Measurements from ENCODE around the gene OR8D2. TPM values are rescaled to one million over a fixed set of nuclear protein-coding genes. Genes with fewer than 3 reads are reported as not detected.

OR8D2 gene
- total RNA-seq, 2 experiments from 2014 or later = not detected

DNA sequence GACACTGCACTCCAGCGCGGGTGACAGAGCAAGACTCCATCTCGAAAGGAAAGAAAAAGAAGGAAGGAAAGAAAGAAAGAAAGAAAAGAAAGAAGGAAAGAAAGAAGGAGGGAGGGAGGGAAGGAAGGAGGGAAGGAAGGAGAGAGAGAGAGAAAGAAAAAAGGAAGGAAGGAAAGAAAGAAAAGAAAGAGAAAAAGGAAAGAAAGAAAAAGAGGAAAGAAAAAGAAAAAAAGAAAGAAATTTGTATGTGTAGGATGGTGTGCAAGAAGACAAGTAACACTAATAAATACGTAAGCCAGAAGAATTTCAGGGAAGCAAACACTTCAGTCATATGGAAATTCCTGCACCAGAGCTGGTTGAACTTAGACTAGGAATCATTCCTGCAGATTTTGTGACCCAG is 6.9 kb downstream of the OR8D2 start:
- Mint-ChIP-seq H3K9me3 (no peaks in the 10 kb centered on the region), H3K27me3 (peaks cover 3% of the 10 kb centered on the region), H3K4me3 (no peak overlapping the region), H3K27ac (no peak overlapping the region), H3K4me1 (ENCODE audit: low read depth) (no peaks in the 10 kb centered on the region), H3K36me3 (ENCODE audit: low read depth) (no peaks in the 10 kb centered on the region)
- Histone ChIP-seq H3K4me1 (ENCODE audit: insufficient read depth, low read length) (no peaks in the 10 kb centered on the region), H3K27ac (ENCODE audit: low read depth in 1 of 2, low read length in 2 of 2) (no peak overlapping the region), H3K27me3 (ENCODE audit: control insufficient read depth in 1 of 2, insufficient read depth in 2 of 2, low read length in 2 of 2) (no peaks in the 10 kb centered on the region), H3K36me3 (ENCODE audit: insufficient read depth, low read length) (no peaks in the 10 kb centered on the region), H3K9me3 (ENCODE audit: control insufficient read depth in 1 of 2, insufficient read depth in 1 of 2, low read length in 2 of 2) (no peaks in the 10 kb centered on the region), H3K4me3 (ENCODE audit: low read length) (no peak overlapping the region)
- no peak for ATAC-seq (ENCODE audit: poor library complexity)
- intact Hi-C loops (cut with DNase I, micrococcal nuclease) = no loop called here
- no peak for DNase-seq
- POLR2A ChIA-PET = no interaction called here
- CTCF ChIA-PET = no interaction called here
- TF ChIP-seq, protein P1, sequence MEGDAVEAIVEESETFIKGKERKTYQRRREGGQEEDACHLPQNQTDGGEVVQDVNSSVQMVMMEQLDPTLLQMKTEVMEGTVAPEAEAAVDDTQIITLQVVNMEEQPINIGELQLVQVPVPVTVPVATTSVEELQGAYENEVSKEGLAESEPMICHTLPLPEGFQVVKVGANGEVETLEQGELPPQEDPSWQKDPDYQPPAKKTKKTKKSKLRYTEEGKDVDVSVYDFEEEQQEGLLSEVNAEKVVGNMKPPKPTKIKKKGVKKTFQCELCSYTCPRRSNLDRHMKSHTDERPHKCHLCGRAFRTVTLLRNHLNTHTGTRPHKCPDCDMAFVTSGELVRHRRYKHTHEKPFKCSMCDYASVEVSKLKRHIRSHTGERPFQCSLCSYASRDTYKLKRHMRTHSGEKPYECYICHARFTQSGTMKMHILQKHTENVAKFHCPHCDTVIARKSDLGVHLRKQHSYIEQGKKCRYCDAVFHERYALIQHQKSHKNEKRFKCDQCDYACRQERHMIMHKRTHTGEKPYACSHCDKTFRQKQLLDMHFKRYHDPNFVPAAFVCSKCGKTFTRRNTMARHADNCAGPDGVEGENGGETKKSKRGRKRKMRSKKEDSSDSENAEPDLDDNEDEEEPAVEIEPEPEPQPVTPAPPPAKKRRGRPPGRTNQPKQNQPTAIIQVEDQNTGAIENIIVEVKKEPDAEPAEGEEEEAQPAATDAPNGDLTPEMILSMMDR (IDR thresholded peaks at IDR 0.05) = no peak

DNA sequence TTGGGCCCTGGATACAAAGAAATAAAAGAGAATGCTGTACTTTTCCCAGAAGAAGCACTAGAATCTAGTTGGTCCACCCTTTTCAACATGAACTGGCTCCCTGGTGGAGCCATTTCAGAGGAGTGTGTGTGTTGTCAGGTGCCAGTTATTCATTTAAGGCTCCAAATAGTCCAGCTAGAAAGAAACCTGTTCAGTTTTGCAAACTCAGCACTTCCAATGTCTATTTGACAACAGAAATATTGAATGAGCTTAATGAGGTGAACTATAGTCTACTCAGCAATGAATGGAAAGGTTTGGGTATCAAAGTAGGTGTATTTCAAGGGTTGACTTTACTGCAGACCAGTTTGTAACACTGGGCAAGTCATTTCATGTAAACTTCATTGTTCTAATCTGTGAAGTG is 8.3 kb downstream of the OR8D2 start:
- no peaks in the 10 kb centered on the region for H3K4me1 Mint-ChIP-seq (ENCODE audit: low read depth)
- no peak overlapping the region for H3K27ac ChIP-seq (ENCODE audit: low read depth in 1 of 2, low read length in 2 of 2)
- H3K4me3 ChIP-seq (ENCODE audit: low read length) = no peak overlapping the region
- H3K4me1 ChIP-seq (ENCODE audit: insufficient read depth, low read length) = no peaks in the 10 kb centered on the region
- no peaks in the 10 kb centered on the region for H3K36me3 ChIP-seq (ENCODE audit: insufficient read depth, low read length)
- no peak for ATAC-seq (ENCODE audit: poor library complexity)
- ChIA-PET POLR2A (no interaction called here), CTCF (interaction anchor here (0.7 kb wide), 1 partner anchor 10 kb away, joined by 4 read pairs; no protein-coding TSS in a partner anchor)
- H3K4me3 Mint-ChIP-seq = no peak overlapping the region
- no peaks in the 10 kb centered on the region for H3K9me3 ChIP-seq (ENCODE audit: control insufficient read depth in 1 of 2, insufficient read depth in 1 of 2, low read length in 2 of 2)
- intact Hi-C loops (cut with DNase I, micrococcal nuclease) = no loop called here
- no peaks in the 10 kb centered on the region for H3K36me3 Mint-ChIP-seq (ENCODE audit: low read depth)
- no peaks in the 10 kb centered on the region for H3K9me3 Mint-ChIP-seq
- no peaks in the 10 kb centered on the region for H3K27me3 ChIP-seq (ENCODE audit: control insufficient read depth in 1 of 2, insufficient read depth in 2 of 2, low read length in 2 of 2)
- H3K27ac Mint-ChIP-seq = no peak overlapping the region
- DNase-seq = no peak
- peaks cover 11% of the 10 kb centered on the region for H3K27me3 Mint-ChIP-seq
- TF ChIP-seq, protein P1 (IDR thresholded peaks at IDR 0.05) = no peak

DNA sequence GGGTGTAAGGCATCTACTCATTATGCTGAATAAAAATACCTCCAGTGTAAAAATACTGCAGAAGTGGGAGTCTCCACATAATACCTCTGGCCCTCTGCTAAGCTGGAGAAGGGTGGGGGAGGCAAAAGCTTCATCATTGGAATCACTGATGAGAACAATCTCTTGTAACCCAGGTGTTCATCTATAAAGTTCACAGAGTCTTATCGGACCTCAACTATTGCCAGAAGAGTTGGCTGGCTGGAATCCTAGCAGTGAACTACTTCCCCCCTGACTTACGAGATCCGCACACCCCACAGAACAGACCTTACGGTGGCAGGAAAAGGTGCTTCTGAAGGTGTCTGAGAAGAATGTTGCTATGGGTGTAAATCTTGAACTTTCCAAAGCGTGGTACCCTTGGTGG is 8.7 kb downstream of the OR8D2 start:
- no peaks in the 10 kb centered on the region for H3K9me3 ChIP-seq (ENCODE audit: control insufficient read depth in 1 of 2, insufficient read depth in 1 of 2, low read length in 2 of 2)
- H3K27ac ChIP-seq (ENCODE audit: low read depth in 1 of 2, low read length in 2 of 2) = no peak overlapping the region
- Mint-ChIP-seq H3K9me3 (no peaks in the 10 kb centered on the region), H3K4me1 (ENCODE audit: low read depth) (no peaks in the 10 kb centered on the region), H3K36me3 (ENCODE audit: low read depth) (no peaks in the 10 kb centered on the region), H3K27ac (no peak overlapping the region), H3K4me3 (no peak overlapping the region), H3K27me3 (peaks cover 12% of the 10 kb centered on the region)
- ATAC-seq (ENCODE audit: poor library complexity) = no peak
- ChIA-PET CTCF (no interaction called here), POLR2A (no interaction called here)
- no peaks in the 10 kb centered on the region for H3K4me1 ChIP-seq (ENCODE audit: insufficient read depth, low read length)
- no peaks in the 10 kb centered on the region for H3K27me3 ChIP-seq (ENCODE audit: control insufficient read depth in 1 of 2, insufficient read depth in 2 of 2, low read length in 2 of 2)
- intact Hi-C loops (cut with DNase I, micrococcal nuclease) = no loop called here
- no peak for DNase-seq
- H3K4me3 ChIP-seq (ENCODE audit: low read length) = no peak overlapping the region
- no peaks in the 10 kb centered on the region for H3K36me3 ChIP-seq (ENCODE audit: insufficient read depth, low read length)
- TF ChIP-seq, protein P1 (IDR thresholded peaks at IDR 0.05) = no peak
